ENCODE results near the gene ARID1B.

DNA sequence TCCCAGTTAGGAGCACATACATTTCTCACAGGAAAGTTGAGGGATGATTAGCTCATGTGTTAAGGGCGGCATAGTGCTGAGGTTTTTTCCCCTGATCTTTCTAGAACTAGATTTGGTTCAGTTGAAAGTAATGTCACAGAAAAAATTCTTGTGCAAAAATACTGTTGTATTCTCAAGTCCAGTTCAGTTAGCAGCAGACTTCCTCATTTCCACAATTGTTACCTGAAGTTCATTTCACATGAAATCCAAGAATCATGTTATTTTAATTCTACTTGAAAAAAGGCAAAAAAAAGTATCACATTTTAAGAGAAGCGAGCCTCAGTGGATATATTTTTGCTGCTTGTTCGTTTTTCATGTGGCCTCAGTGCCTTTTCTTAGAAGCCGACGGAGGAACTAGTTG is 318.4 kb downstream of the ARID1B start:
- no peak for TF ChIP-seq GATA2 (IDR thresholded peaks at IDR 0.05; ENCODE audit: low read depth, low read length)
- no peak for TF ChIP-seq GATA3 (IDR thresholded peaks at IDR 0.05; ENCODE audit: low read depth, low read length)
